Measurements from ENCODE around the gene LRRC25. TPM values are rescaled to one million over a fixed set of nuclear protein-coding genes. Genes with fewer than 3 reads are reported as not detected.

The LRRC25 gene
- total and polyA plus RNA-seq, 10 of the 15 experiments (the other 5 are each of a cell fraction or from before 2014, with no cell fraction given) = 0.38 to 2.9 (median 1.2) TPM

- TF ChIP-seq, protein P1, sequence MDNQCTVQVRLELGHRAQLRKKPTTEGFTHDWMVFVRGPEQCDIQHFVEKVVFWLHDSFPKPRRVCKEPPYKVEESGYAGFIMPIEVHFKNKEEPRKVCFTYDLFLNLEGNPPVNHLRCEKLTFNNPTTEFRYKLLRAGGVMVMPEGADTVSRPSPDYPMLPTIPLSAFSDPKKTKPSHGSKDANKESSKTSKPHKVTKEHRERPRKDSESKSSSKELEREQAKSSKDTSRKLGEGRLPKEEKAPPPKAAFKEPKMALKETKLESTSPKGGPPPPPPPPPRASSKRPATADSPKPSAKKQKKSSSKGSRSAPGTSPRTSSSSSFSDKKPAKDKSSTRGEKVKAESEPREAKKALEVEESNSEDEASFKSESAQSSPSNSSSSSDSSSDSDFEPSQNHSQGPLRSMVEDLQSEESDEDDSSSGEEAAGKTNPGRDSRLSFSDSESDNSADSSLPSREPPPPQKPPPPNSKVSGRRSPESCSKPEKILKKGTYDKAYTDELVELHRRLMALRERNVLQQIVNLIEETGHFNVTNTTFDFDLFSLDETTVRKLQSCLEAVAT (IDR thresholded peaks at IDR 0.05) = no peak
- TF ChIP-seq ZNF217 (IDR thresholded peaks at IDR 0.05) (no peak), ZZZ3 (IDR thresholded peaks at IDR 0.05; ENCODE audit: control insufficient read depth, insufficient read length, low read depth) (no peak), SMC3 (IDR thresholded peaks at IDR 0.05; ENCODE audit: borderline replicate concordance, low read length) (peak; percentile 83), POLR2AphosphoS5 (IDR thresholded peaks at IDR 0.05; ENCODE audit: low read length) (no peak), IKZF2 (IDR thresholded peaks at IDR 0.05) (0 out of 4 replicates have a peak, but pooled peaks of 1 of the 2 experiments have one; percentile 12), HCFC1 (IDR thresholded peaks at IDR 0.05; ENCODE audit: low read length) (no peak), BCL3 (IDR thresholded peaks at IDR 0.05; ENCODE audit: borderline replicate concordance, insufficient read depth, low read depth, low read length, poor library complexity, severe bottlenecking) (no peak), RELA (IDR thresholded peaks at IDR 0.05; ENCODE audit: borderline replicate concordance, partially characterized antibody) (no peak), SUPT20H (IDR thresholded peaks at IDR 0.05; ENCODE audit: borderline replicate concordance, control insufficient read depth, low read depth, low read length) (no peak), BMI1 (IDR thresholded peaks at IDR 0.05; ENCODE audit: borderline replicate concordance) (no peak), EP300 (IDR thresholded peaks at IDR 0.05; ENCODE audit: borderline replicate concordance in 1 of 2, control insufficient read depth in 1 of 2, low read depth in 2 of 2, low read length in 2 of 2) (no peak)
- TF ChIP-seq, protein P2, sequence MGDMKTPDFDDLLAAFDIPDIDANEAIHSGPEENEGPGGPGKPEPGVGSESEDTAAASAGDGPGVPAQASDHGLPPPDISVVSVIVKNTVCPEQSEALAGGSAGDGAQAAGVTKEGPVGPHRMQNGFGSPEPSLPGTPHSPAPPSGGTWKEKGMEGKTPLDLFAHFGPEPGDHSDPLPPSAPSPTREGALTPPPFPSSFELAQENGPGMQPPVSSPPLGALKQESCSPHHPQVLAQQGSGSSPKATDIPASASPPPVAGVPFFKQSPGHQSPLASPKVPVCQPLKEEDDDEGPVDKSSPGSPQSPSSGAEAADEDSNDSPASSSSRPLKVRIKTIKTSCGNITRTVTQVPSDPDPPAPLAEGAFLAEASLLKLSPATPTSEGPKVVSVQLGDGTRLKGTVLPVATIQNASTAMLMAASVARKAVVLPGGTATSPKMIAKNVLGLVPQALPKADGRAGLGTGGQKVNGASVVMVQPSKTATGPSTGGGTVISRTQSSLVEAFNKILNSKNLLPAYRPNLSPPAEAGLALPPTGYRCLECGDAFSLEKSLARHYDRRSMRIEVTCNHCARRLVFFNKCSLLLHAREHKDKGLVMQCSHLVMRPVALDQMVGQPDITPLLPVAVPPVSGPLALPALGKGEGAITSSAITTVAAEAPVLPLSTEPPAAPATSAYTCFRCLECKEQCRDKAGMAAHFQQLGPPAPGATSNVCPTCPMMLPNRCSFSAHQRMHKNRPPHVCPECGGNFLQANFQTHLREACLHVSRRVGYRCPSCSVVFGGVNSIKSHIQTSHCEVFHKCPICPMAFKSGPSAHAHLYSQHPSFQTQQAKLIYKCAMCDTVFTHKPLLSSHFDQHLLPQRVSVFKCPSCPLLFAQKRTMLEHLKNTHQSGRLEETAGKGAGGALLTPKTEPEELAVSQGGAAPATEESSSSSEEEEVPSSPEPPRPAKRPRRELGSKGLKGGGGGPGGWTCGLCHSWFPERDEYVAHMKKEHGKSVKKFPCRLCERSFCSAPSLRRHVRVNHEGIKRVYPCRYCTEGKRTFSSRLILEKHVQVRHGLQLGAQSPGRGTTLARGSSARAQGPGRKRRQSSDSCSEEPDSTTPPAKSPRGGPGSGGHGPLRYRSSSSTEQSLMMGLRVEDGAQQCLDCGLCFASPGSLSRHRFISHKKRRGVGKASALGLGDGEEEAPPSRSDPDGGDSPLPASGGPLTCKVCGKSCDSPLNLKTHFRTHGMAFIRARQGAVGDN (IDR thresholded peaks at IDR 0.05) = no peak
- TF ChIP-seq, protein P3, sequence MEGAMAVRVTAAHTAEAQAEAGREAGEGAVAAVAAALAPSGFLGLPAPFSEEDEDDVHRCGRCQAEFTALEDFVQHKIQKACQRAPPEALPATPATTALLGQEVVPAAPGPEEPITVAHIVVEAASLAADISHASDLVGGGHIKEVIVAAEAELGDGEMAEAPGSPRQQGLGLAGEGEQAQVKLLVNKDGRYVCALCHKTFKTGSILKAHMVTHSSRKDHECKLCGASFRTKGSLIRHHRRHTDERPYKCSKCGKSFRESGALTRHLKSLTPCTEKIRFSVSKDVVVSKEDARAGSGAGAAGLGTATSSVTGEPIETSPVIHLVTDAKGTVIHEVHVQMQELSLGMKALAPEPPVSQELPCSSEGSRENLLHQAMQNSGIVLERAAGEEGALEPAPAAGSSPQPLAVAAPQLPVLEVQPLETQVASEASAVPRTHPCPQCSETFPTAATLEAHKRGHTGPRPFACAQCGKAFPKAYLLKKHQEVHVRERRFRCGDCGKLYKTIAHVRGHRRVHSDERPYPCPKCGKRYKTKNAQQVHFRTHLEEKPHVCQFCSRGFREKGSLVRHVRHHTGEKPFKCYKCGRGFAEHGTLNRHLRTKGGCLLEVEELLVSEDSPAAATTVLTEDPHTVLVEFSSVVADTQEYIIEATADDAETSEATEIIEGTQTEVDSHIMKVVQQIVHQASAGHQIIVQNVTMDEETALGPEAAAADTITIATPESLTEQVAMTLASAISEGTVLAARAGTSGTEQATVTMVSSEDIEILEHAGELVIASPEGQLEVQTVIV (IDR thresholded peaks at IDR 0.05; ENCODE audit: borderline replicate concordance, partially characterized antibody) = no peak
- TF ChIP-seq, protein P4, sequence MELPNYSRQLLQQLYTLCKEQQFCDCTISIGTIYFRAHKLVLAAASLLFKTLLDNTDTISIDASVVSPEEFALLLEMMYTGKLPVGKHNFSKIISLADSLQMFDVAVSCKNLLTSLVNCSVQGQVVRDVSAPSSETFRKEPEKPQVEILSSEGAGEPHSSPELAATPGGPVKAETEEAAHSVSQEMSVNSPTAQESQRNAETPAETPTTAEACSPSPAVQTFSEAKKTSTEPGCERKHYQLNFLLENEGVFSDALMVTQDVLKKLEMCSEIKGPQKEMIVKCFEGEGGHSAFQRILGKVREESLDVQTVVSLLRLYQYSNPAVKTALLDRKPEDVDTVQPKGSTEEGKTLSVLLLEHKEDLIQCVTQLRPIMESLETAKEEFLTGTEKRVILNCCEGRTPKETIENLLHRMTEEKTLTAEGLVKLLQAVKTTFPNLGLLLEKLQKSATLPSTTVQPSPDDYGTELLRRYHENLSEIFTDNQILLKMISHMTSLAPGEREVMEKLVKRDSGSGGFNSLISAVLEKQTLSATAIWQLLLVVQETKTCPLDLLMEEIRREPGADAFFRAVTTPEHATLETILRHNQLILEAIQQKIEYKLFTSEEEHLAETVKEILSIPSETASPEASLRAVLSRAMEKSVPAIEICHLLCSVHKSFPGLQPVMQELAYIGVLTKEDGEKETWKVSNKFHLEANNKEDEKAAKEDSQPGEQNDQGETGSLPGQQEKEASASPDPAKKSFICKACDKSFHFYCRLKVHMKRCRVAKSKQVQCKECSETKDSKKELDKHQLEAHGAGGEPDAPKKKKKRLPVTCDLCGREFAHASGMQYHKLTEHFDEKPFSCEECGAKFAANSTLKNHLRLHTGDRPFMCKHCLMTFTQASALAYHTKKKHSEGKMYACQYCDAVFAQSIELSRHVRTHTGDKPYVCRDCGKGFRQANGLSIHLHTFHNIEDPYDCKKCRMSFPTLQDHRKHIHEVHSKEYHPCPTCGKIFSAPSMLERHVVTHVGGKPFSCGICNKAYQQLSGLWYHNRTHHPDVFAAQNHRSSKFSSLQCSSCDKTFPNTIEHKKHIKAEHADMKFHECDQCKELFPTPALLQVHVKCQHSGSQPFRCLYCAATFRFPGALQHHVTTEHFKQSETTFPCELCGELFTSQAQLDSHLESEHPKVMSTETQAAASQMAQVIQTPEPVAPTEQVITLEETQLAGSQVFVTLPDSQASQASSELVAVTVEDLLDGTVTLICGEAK (IDR thresholded peaks at IDR 0.05; ENCODE audit: borderline replicate concordance) = no peak
Observed at GRCh38 chr19:18349524-18350128, 47.8 kb downstream of the LRRC25 start (continued).
